ENCODE results near the gene CELSR2. TPM values are rescaled to one million over a fixed set of nuclear protein-coding genes. Genes with fewer than 3 reads are reported as not detected.

The CELSR2 gene
- polyA plus RNA-seq, 3 donors: 0.03 to 0.97 (median 0.04) TPM

GRCh38 chr1:109250454-109251276 lies 1.3 kb downstream of the CELSR2 start:
- peak overlapping the region; percentile 43 for H3K9ac ChIP-seq (ENCODE audit: insufficient read depth, low read length, poor library complexity, severe bottlenecking)
- peaks cover 8 to 13% of the 10 kb centered on the region in 2 donors for H3K4me1 ChIP-seq (ENCODE audit: control insufficient read depth in 1 of 2, insufficient read depth in 2 of 2, low read length in 2 of 2)
- peaks cover 4 to 31% of the 10 kb centered on the region in 2 donors for H3K27me3 ChIP-seq (ENCODE audit: control insufficient read depth in 2 of 2, insufficient read depth in 2 of 2, low read length in 2 of 2)
- H3K9me3 ChIP-seq (replicated peaks in 1 of 2; ENCODE audit: control insufficient read depth in 1 of 2, insufficient read depth in 1 of 2, low read length in 2 of 2): no peaks in the 10 kb centered on the region
- no peak overlapping the region for H3K27ac ChIP-seq (ENCODE audit: low read depth in 1 of 2, low read length in 2 of 2)
- Mint-ChIP-seq H3K27me3 (ENCODE audit: low read depth in 3 of 3) (peaks cover 20 to 54% (median 34%) of the 10 kb centered on the region in 3 donors), H3K4me1 (peaks cover 8% of the 10 kb centered on the region), H3K27ac (no peak overlapping the region), H3K4me3 (peak overlapping the region; percentile 75 to 81), H3K9me3 (peaks cover 0 to 11% (median 0%) of the 10 kb centered on the region in 7 donors), H3K36me3 (no peaks in the 10 kb centered on the region)
- H4K20me1 ChIP-seq (ENCODE audit: insufficient read depth, low read length): no peaks in the 10 kb centered on the region
- H3K36me3 ChIP-seq (replicated peaks in 1 of 2; ENCODE audit: control insufficient read depth in 1 of 2, insufficient read depth in 2 of 2, low read length in 2 of 2): no peaks in the 10 kb centered on the region
- no peak for DNase-seq
- intact Hi-C loops (cut with micrococcal nuclease): no loop called here
- no peaks in the 10 kb centered on the region for H3K79me2 ChIP-seq (ENCODE audit: insufficient read depth, low read length)
- no peak overlapping the region for H2AFZ ChIP-seq (ENCODE audit: insufficient read depth, low read depth, low read length, poor library complexity, severe bottlenecking)
- 97% methylated on average over 33 of the region's 33 CpGs for WGBS (ENCODE audit: insufficient coverage)
- peak overlapping the region in 1 of 3 experiments; percentile 69 for H3K4me3 ChIP-seq (replicated peaks in 1 of 3; ENCODE audit: low read depth in 2 of 3, low read length in 3 of 3)
- no peak for TF ChIP-seq CTCF (IDR thresholded peaks at IDR 0.05)
- H3K4me2 ChIP-seq (replicated peaks; ENCODE audit: extremely low read depth, low read length, poor library complexity, severe bottlenecking): peak overlapping the region; percentile 78

DNA sequence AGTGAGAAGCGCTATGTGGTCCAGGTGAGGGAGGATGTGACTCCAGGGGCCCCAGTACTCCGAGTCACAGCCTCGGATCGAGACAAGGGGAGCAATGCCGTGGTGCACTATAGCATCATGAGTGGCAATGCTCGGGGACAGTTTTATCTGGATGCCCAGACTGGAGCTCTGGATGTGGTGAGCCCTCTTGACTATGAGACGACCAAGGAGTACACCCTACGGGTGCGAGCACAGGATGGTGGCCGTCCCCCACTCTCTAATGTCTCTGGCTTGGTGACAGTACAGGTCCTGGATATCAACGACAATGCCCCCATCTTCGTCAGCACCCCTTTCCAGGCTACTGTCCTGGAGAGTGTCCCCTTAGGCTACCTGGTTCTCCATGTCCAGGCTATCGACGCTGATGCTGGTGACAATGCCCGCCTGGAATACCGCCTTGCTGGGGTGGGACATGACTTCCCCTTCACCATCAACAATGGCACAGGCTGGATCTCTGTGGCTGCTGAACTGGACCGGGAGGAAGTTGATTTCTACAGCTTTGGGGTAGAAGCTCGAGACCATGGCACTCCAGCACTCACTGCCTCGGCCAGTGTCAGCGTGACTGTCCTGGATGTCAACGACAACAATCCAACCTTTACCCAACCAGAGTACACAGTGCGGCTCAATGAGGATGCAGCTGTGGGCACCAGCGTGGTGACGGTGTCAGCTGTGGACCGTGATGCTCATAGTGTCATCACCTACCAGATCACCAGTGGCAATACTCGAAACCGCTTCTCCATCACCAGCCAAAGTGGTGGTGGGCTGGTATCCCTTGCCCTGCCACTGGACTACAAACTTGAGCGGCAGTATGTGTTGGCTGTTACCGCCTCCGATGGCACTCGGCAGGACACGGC lies 2.2 kb downstream of the CELSR2 start:
- Mint-ChIP-seq H3K27me3 (ENCODE audit: low read depth in 3 of 3) (peaks cover 19 to 58% (median 32%) of the 10 kb centered on the region in 3 donors), H3K4me1 (peaks cover 9% of the 10 kb centered on the region), H3K9me3 (peaks cover 0 to 11% (median 0%) of the 10 kb centered on the region in 7 donors), H3K4me3 (peak overlapping the region in 1 of 2 donors; percentile 18), H3K27ac (no peak overlapping the region), H3K36me3 (no peaks in the 10 kb centered on the region)
- Histone ChIP-seq H3K79me2 (ENCODE audit: insufficient read depth, low read length) (no peaks in the 10 kb centered on the region), H3K36me3 (replicated peaks in 1 of 2; ENCODE audit: control insufficient read depth in 1 of 2, insufficient read depth in 2 of 2, low read length in 2 of 2) (no peaks in the 10 kb centered on the region), H3K4me3 (replicated peaks in 1 of 3; ENCODE audit: low read depth in 2 of 3, low read length in 3 of 3) (no peak overlapping the region), H4K20me1 (ENCODE audit: insufficient read depth, low read length) (no peaks in the 10 kb centered on the region), H3K27ac (ENCODE audit: low read depth in 1 of 2, low read length in 2 of 2) (no peak overlapping the region), H2AFZ (ENCODE audit: insufficient read depth, low read depth, low read length, poor library complexity, severe bottlenecking) (no peak overlapping the region), H3K4me2 (replicated peaks; ENCODE audit: extremely low read depth, low read length, poor library complexity, severe bottlenecking) (no peak overlapping the region), H3K9ac (ENCODE audit: insufficient read depth, low read length, poor library complexity, severe bottlenecking) (no peak overlapping the region), H3K27me3 (ENCODE audit: control insufficient read depth in 2 of 2, insufficient read depth in 2 of 2, low read length in 2 of 2) (peaks cover 4 to 32% of the 10 kb centered on the region in 2 donors), H3K9me3 (replicated peaks in 1 of 2; ENCODE audit: control insufficient read depth in 1 of 2, insufficient read depth in 1 of 2, low read length in 2 of 2) (no peaks in the 10 kb centered on the region), H3K4me1 (ENCODE audit: control insufficient read depth in 1 of 2, insufficient read depth in 2 of 2, low read length in 2 of 2) (peaks cover 8 to 13% of the 10 kb centered on the region in 2 donors)
- DNase-seq: no peak
- intact Hi-C loops (cut with micrococcal nuclease): no loop called here
- WGBS (ENCODE audit: insufficient coverage): 97% methylated on average over 21 of the region's 32 CpGs
- TF ChIP-seq CTCF (IDR thresholded peaks at IDR 0.05): no peak

Data from CD14-positive monocyte (primary cell).